SKM-1 treated with dmso at 0.1 percent for 144 hours (cell line): ENCODE data around the gene HAVCR1.
"Not testable (repeated sequence)": the region's sequence is repeated elsewhere in the genome, so short reads cannot be mapped to it uniquely, and the experiment has no call there.

Experiments
- DNase-seq: peaks from one replicate; lab custom pipeline; 2025; ENCODE audit not compliant: unreplicated experiment; lab: John Stamatoyannopoulos, UW

HAVCR1 gene

GRCh38 chr5:157059093-157059539, at the start of gene HAVCR1:
HAVCR1 (minus strand) TSS chr5:157059116; CDS start chr5:157057943, 1,173 bp downstream.
- DNase-seq, result no peak

GRCh38 chr5:157107508-157107907, 48.6 kb upstream of the HAVCR1 start:
- no peak for DNase-seq

DNA sequence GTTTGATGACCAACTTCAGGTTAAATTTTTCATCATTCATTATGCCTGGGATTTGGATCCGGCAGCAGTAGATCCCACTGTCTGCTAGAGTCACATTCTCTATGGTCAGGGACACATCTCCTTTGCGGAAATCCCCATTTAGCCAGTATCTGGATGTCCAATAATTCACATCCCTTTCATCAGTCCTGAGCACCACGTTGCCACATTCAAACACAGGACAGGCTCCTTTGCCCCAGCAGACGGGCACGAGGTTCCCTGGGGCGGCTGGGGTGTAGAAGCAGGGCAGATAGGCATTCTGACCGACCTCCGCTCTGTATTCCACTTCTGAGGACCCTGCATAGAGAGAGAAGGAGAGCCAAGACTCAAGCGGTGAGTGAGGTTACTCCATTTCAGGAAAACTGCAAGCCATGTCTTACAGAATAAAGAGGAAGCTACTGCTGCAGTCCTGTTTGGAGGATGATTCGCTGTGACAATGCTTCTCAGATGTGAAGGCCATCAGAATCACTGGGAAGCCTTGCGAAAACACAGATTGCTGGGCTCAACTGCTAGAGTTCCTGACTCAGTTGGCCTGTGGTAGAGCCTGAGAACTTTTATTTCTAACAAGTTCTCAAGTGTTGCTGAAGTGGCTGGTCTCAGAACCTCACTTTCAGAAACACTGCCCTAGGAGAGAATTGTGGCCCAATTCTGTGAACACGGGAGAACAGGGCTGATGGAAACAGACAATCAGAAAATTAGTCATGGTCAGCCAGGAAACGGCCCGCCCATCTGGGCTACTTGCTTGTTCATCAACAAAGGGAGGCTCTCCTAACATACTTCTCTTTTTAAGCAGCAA, 47.9 kb upstream of the HAVCR1 start:
- peak; percentile 55 for DNase-seq

DNA sequence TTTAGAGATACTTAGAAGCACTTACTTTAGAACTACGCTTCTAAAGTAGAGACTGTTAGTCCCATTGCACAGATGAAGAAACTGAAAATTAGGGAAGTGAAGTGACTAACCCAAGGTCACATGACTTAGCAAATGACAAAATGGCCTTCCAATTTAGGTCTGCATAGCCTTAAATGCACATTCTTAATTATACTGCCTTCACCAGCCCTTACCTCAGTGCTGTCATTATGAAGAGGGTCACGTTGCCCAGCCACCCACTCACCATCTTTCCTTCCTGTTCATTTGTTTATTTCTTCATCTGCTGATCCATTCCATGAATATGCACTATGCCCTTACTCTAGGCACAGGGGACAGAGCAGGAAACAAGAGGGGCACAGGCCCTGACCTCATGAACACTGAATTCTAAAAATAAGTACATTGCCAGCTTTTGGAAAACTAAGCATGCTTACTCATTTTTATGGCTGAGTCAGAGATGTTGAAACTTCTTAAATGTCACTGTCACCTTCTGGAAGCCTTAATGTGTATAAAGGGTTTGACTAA, 41.3 kb upstream of the HAVCR1 start:
- peak; percentile 84 for DNase-seq

GRCh38 chr5:157088342-157088990, 29.6 kb upstream of the HAVCR1 start:
- DNase-seq, result no peak

GRCh38 chr5:157086751-157087359, 27.9 kb upstream of the HAVCR1 start:
- no peak for DNase-seq

GRCh38 chr5:157085930-157086329, 27.0 kb upstream of the HAVCR1 start:
- peak; percentile 36 for DNase-seq

DNA sequence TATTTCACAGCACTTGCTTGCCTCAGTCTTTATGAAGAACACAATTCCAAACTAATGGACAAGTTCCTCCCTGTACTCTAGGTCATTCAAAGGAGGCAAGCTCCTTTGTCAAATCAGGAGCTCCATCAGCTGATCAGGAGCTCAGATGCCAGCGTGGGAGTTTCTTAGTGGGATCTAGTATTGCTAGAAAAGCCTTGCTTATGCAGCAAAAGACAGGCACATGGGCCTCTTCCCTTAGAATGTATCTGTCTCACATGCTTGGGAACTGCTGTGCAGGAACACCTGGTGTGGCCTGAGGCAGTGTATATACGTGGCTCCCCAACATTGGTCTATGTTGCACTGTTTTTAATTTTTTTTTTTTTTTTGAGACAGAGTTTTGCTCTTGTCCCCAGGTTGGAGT, 21.4 kb upstream of the HAVCR1 start:
- no peak for DNase-seq

- DNase-seq, result no peak
Measured at GRCh38 chr5:157076558-157076957, 17.6 kb upstream of the HAVCR1 start.

DNA sequence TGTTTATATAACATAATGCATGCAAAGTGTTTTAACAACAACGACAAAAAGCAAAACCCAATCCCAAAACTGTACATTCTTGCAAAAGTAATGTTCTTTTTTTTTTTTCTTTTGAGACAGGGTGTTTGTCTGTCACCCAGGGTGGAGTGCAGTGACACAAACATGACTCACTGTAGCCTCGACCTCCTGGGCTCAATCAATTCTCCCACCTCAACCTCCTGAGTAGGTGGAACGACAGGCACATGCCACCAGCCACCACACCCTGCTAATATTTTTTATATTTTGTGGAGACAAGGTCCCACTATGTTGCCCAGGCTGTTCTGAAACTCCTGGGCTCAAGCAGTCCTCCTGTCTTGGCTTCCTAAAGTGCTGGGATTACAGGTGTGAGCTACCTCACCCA, 13.6 kb upstream of the HAVCR1 start:
- no peak for DNase-seq

DNA sequence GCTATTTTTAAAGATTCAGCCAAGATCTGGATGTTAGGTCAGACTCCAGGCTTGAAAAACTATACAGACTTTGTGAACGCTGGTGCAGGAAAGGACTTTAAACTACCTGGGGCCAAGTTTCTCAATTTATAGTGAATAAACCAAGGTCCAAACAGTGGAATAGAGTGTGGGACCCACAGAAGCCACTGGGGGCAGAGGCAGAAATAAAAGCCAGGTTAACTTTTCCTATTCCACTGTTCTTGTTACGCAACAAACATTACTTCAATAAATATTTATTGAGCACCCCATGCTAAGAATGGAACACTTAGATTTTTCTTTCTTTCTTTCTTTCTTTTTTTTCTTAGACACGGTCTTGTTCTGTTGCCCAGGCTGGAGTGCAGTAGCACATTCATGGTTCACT, 11.0 kb upstream of the HAVCR1 start:
- DNase-seq, result no peak

- DNase-seq, result no peak
Measured at GRCh38 chr5:157068785-157069184, 9.9 kb upstream of the HAVCR1 start.

DNA sequence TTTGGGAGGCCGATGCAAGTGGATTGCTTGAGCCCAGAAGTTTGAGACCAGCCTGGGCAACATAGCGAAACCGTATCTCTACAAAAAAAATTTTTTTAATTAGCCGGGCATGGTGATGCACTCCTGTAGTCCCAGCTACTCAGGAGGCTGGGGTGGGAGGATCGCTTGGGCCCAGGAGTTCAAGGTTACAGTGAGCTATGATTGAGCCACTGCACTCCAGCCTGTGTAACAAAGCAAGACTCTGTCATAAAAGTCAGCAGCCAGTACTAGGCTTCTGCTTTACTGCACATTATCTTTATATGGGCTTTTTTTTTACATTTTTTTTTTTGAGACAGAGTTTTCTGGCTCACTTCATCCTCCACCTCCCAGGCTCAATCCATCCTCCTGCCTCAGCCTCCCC, 9.4 kb upstream of the HAVCR1 start:
- no peak for DNase-seq

DNA sequence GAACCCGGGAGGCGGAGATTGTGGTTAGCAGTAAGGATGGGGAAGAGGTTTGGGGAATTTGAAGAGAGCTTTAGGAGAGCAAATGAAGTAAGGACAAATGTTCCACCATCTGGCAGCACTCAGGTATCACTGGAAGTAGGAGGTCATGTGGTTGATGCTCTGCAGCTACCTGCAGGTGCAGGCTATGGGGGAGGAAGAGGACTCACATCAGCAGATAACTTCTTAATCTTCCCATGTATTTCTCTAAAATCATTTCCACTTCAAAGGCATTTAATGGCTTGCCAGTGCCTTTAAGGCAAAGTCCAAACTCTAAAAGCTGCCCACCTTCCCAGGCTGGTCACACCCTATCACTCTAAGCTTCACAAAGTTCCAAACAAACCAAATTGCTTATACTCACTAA, 8.1 kb upstream of the HAVCR1 start:
- DNase-seq, result no peak

DNA sequence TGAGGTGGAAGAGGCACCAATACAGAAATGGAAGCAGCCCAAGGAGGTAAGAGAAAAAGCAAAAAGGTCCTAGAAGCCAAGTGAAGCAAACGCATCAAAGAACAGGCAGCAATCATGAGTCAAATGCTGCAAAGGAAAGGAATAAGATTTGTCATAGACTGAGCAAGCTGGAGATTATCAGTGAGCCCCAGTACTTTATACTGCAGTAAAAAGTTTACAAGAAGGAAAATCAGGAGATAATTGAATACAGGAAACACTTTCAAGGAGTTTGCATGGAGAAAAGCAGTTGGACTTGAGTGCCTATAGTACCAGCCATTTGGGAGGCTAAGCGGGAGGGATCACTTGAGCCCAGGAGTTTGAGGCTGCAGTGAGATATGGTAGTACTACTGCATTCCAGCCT, 7.2 kb upstream of the HAVCR1 start:
- DNase-seq, result no peak

GRCh38 chr5:157063776-157064430, 5.0 kb upstream of the HAVCR1 start:
- no peak for DNase-seq

- DNase-seq, result no peak
Measured at GRCh38 chr5:157059891-157060290, 975 bp upstream of the HAVCR1 start.

DNA sequence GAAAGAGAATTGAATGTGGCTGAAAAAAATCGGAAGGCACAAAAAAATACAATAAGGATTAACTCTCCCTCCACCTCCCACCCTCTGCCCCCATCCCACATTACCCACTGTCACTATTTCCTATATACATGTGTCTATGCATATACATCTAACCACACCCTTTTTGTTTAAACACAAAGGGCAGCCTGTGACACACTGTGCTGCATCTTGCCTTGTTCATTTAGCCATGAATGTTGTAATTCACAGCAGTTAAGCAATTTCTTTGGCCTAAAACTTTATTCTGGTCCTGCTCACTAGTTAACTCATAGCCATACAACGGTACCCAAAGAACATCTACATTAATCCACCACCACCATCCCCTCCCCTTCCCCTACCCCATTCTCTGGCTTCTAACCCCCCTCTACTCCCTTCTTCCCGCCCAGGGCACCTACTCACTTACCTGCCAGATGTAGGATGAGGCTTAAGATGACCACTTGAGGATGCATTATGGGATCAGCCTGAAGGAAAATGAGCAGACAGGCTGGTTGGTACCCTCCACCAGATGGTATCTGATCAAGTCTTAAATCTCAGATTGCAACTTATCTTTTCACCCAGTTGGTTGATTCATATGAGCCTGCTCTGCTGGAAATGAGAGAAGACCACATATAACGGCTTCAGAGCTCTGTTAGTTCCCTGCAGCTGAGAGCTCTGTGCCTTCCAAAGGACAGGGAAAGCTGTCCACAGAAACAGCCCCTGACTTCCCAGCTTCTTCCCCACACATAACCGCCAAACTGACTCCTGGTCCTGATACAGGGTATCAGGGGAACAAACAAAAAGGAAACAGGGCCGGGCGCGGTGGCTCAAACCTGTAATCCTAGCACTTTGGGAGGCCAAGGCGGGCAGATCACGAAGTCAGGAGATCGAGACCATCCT, 1.2 kb downstream of the HAVCR1 start:
- no peak for DNase-seq

GRCh38 chr5:157056848-157057247, 2.1 kb downstream of the HAVCR1 start:
- DNase-seq, result not testable (repeated sequence)

DNA sequence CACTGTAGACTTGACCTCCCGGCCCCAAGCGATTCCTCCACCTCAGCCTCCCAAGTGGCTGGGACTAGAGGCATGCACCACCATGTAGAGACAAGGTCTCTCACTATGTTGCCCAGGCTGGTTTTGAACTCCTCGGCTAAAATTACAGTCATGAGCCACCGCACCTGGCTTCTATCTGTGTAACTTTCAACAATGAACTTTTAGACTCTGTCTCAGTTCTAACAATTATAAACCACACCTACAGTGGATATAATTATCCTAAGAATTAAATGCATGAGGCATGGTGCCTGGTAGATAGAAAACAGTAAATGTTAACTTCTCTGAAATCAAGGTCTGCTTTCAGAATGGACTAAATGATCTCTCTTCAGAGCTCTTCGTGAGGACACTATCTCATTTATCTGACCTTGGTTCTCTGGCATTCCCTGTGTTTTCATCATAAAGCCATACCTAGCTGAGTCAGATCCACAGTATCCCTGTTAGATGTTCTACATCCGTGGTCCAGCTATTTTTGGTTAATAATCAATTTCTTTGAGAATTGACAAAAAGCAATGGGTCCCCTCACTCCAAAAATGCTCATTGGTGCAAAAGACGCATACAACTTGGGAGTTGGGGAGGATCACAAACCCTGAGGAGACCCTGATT, 7.2 kb downstream of the HAVCR1 start:
- no peak for DNase-seq
